H1 (cell line): ENCODE data around the gene DEDD. TPM values are rescaled to one million over a fixed set of nuclear protein-coding genes. Genes with fewer than 3 reads are reported as not detected.

Experiments used
- CTCF ChIA-PET: fragments of 300-600 bp; sonication (Branson Sonifier 250); formaldehyde crosslinking; loops from one replicate; lab custom pipeline; 2021; ENCODE audit not compliant: partially characterized antibody; lab: Charles Lee
- POLR2A ChIA-PET: fragments of 300-600 bp; sonication (Branson Sonifier 250); formaldehyde crosslinking; loops from one replicate; lab custom pipeline; 2021; ENCODE audit warnings: inconsistent platforms; ENCODE audit not compliant: partially characterized antibody; lab: Charles Lee
- DNase-seq, 2 experiments: peaks; one replicate each; pipeline versions ENCODE4 v3.0.0 to v3.0.0-alpha.2; 2010 to 2022; ENCODE audit warnings: low spot score in 2 of 2, low read depth in 1 of 2, mixed read lengths in 1 of 2
- FAIRE-seq: peaks from 2 replicates; lab custom pipeline; 2011; peaks lifted over from hg19 to GRCh38; lab: Jason Lieb, UNC
- H2AFZ ChIP-seq: 2 replicates; pipeline ENCODE4 v1.8.1; 2012; ENCODE audit warnings: low read length, inconsistent platforms
- H2AK5ac ChIP-seq: 2 replicates; pipeline ENCODE4 v1.6.1; 2013; ENCODE audit warnings: low read depth, low read length
- H2BK120ac ChIP-seq: replicated peaks from 2 replicates; pipeline ENCODE3; 2013; ENCODE audit warnings: low read depth, low read length, inconsistent platforms
- H2BK12ac ChIP-seq: 2 replicates; pipeline ENCODE4 v1.6.1; 2013; ENCODE audit warnings: low read depth, low read length
- H2BK15ac ChIP-seq: 2 replicates; pipeline ENCODE4 v1.6.1; 2013; ENCODE audit warnings: low read length
- H2BK20ac ChIP-seq: 2 replicates; pipeline ENCODE4 v1.6.1; 2013; ENCODE audit warnings: low read length
- H2BK5ac ChIP-seq: 2 replicates; pipeline ENCODE4 v1.6.1; 2013; ENCODE audit warnings: low read depth, low read length
- H3K14ac ChIP-seq: 2 replicates; pipeline ENCODE4 v1.6.1; 2013; ENCODE audit warnings: inconsistent platforms; ENCODE audit not compliant: insufficient read length
- H3K18ac ChIP-seq: 2 replicates; pipeline ENCODE4 v1.6.1; 2013; ENCODE audit warnings: low read length; ENCODE audit errors: extremely low read depth
- H3K23ac ChIP-seq: 2 replicates; pipeline ENCODE4 v1.6.1; 2013; ENCODE audit warnings: inconsistent platforms; ENCODE audit not compliant: insufficient read length
- H3K23me2 ChIP-seq: 2 replicates; pipeline ENCODE4 v1.6.1; 2013; ENCODE audit warnings: low read depth, low read length
- H3K27ac ChIP-seq: 2 replicates; pipeline ENCODE4 v1.6.1; 2011; ENCODE audit warnings: low read depth, low read length, inconsistent platforms
- H3K27me3 ChIP-seq, 4 experiments: replicated peaks in 1 of 4; 1 replicate in 1 of 4; 2 replicates in 3 of 4; pipeline versions ENCODE4 v1.6.1 to v1.8.1; 2011 to 2013; ENCODE audit warnings: low read length in 3 of 4, mild to moderate bottlenecking in 3 of 4, inconsistent platforms in 2 of 4, mixed read lengths in 2 of 4, moderate library complexity in 1 of 4; ENCODE audit not compliant: control insufficient read depth in 3 of 4, insufficient read depth in 3 of 4; ENCODE audit errors: extremely low read depth in 1 of 4
- H3K36me3 ChIP-seq, 4 experiments: 2 replicates each; pipeline versions ENCODE4 v1.6.1 to v1.8.1; 2011 to 2013; ENCODE audit warnings: mild to moderate bottlenecking in 4 of 4, low read length in 3 of 4, moderate library complexity in 2 of 4, control low read depth in 1 of 4, inconsistent platforms in 1 of 4; ENCODE audit not compliant: insufficient read depth in 4 of 4, control insufficient read depth in 2 of 4
- H3K4ac ChIP-seq: replicated peaks from 2 replicates; pipeline ENCODE3; 2013; ENCODE audit warnings: low read length, low read depth, mixed read lengths, inconsistent platforms; ENCODE audit not compliant: insufficient read length
- H3K4me1 ChIP-seq, 4 experiments: replicated peaks in 1 of 4; 1 replicate in 1 of 4; 2 replicates in 3 of 4; pipeline versions ENCODE4 v1.6.1 to v1.8.1; 2011 to 2013; ENCODE audit warnings: low read length in 3 of 4, inconsistent platforms in 2 of 4, mixed read lengths in 1 of 4; ENCODE audit not compliant: insufficient read depth in 4 of 4, control insufficient read depth in 3 of 4
- H3K4me2 ChIP-seq, 2 experiments: 2 replicates each; pipeline versions ENCODE4 v1.6.1 to v1.8.1; 2011 to 2013; ENCODE audit warnings: low read depth in 2 of 2, low read length in 2 of 2, control low read depth in 1 of 2, inconsistent platforms in 1 of 2, mild to moderate bottlenecking in 1 of 2; ENCODE audit not compliant: insufficient read depth in 1 of 2
- H3K4me3 ChIP-seq, 4 experiments: fragments of 200-600, 300-600 bp in 1 of 4; sonication (generic), shearing (Covaris generic), sonication (Bioruptor Twin) in 1 of 4; 2 replicates each; pipeline versions ENCODE4 v1.5.1 to v1.8.1; 2011 to 2016; ENCODE audit warnings: low read length in 4 of 4, low read depth in 3 of 4, control low read depth in 2 of 4, inconsistent platforms in 2 of 4, mild to moderate bottlenecking in 2 of 4, mixed read lengths in 1 of 4, moderate library complexity in 1 of 4; ENCODE audit not compliant: insufficient read depth in 2 of 4; ENCODE audit errors: extremely low read depth in 1 of 4
- H3K56ac ChIP-seq: replicated peaks from 2 replicates; pipeline ENCODE3; 2013; ENCODE audit warnings: low read depth, mild to moderate bottlenecking, mixed read lengths, low read length, inconsistent platforms; ENCODE audit not compliant: insufficient read length
- H3K79me1 ChIP-seq: 2 replicates; pipeline ENCODE4 v1.6.1; 2013; ENCODE audit warnings: low read depth, low read length, control low read depth
- H3K79me2 ChIP-seq, 2 experiments: 2 replicates each; pipeline versions ENCODE4 v1.6.1 to v1.8.1; 2012 to 2013; ENCODE audit warnings: low read length in 2 of 2, mild to moderate bottlenecking in 2 of 2, inconsistent platforms in 1 of 2; ENCODE audit not compliant: insufficient read depth in 2 of 2, control insufficient read depth in 1 of 2
- H3K9ac ChIP-seq, 4 experiments: replicated peaks in 1 of 4; 1 replicate in 1 of 4; 2 replicates in 3 of 4; pipeline versions ENCODE4 v1.6.1 to v1.8.1; 2011 to 2013; ENCODE audit warnings: low read depth in 3 of 4, low read length in 3 of 4, control low read depth in 2 of 4, mild to moderate bottlenecking in 2 of 4, moderate library complexity in 2 of 4, inconsistent platforms in 1 of 4; ENCODE audit errors: extremely low read depth in 1 of 4
- H3K9me3 ChIP-seq, 2 experiments: 2 replicates each; pipeline versions ENCODE4 v1.6.1 to v1.8.1; 2012 to 2013; ENCODE audit warnings: mild to moderate bottlenecking in 2 of 2, moderate library complexity in 2 of 2, control low read depth in 1 of 2, inconsistent platforms in 1 of 2, low read depth in 1 of 2, low read length in 1 of 2, mixed read lengths in 1 of 2; ENCODE audit not compliant: insufficient read depth in 2 of 2
- H4K20me1 ChIP-seq, 2 experiments: replicated peaks in 1 of 2; 2 replicates each; pipeline versions ENCODE3 to v1.8.1; 2011 to 2013; ENCODE audit warnings: inconsistent platforms in 2 of 2, low read length in 2 of 2, mild to moderate bottlenecking in 1 of 2; ENCODE audit not compliant: insufficient read depth in 2 of 2, control insufficient read depth in 1 of 2
- H4K5ac ChIP-seq: 2 replicates; pipeline ENCODE4 v1.6.1; 2013; ENCODE audit warnings: low read length, low read depth, mixed read lengths, inconsistent platforms; ENCODE audit not compliant: insufficient read length
- H4K8ac ChIP-seq: 2 replicates; pipeline ENCODE4 v1.8.0; 2013; ENCODE audit warnings: mild to moderate bottlenecking, moderate library complexity, low read length, inconsistent platforms; ENCODE audit not compliant: insufficient read depth; ENCODE audit errors: extremely low read depth
- H4K91ac ChIP-seq: replicated peaks from 2 replicates; pipeline ENCODE3; 2013; ENCODE audit warnings: low read length, mixed read lengths, inconsistent platforms; ENCODE audit not compliant: insufficient read length
- BACH1 ChIP-seq: IDR thresholded peaks from 2 replicates; pipeline ENCODE4 v1.6.1; 2012; ENCODE audit warnings: low read length, improper control_type of control experiment
- JUN ChIP-seq: IDR thresholded peaks from 2 replicates; pipeline ENCODE4 v1.6.1; 2011; ENCODE audit warnings: low read depth, mild to moderate bottlenecking, improper control_type of control experiment, low read length
- NANOG ChIP-seq: IDR thresholded peaks from 2 replicates; pipeline ENCODE4 v1.6.1; 2011; ENCODE audit warnings: low read length, low read depth, mild to moderate bottlenecking, inconsistent platforms; ENCODE audit not compliant: insufficient read depth, poor library complexity, severe bottlenecking
- SIX5 ChIP-seq: IDR thresholded peaks from 2 replicates; pipeline ENCODE4 v1.6.1; 2011; ENCODE audit warnings: mild to moderate bottlenecking, low read depth, low read length
- TBP ChIP-seq: IDR thresholded peaks from 2 replicates; pipeline ENCODE4 v1.6.1; 2011; ENCODE audit warnings: low read depth, low read length, improper control_type of control experiment
- YY1 ChIP-seq: IDR thresholded peaks from 2 replicates; pipeline ENCODE4 v1.6.1; 2011; ENCODE audit warnings: low read depth, mild to moderate bottlenecking, low read length
- WGBS, 2 experiments: shearing (Covaris generic) in 1 of 2; methylation state at CpG; one replicate each; pipeline versions ENCODE4 v1.1.6 to v1.1.7; 2013 to 2015; ENCODE audit warnings: low lambda C conversion rate in 2 of 2, mixed read lengths in 2 of 2, inconsistent platforms in 1 of 2, low coverage in 1 of 2, missing lambda C conversion rate in 1 of 2; ENCODE audit not compliant: insufficient replicate concordance in 2 of 2, insufficient coverage in 1 of 2, insufficient read length in 1 of 2; ENCODE audit errors: extremely low coverage in 1 of 2, missing lambda C conversion rate in 1 of 2; 5-methylcytosine and 5-hydroxymethylcytosine counted together
- polyA plus RNA-seq, 7 experiments: library from polyadenylated mRNA; depleted of rRNA in 3 of 7; stranded (reverse) in 5 of 7; unstranded in 2 of 7; fragments of >200 nt in 5 of 7; fragments of 200-250 nt in 2 of 7; gene quantifications; 1 replicate in 5 of 7; 2 replicates in 1 of 7; 4 replicates in 1 of 7; pipeline versions ENCODE4 v1.2.1 to v1.2.3, GENCODE V29; 2011 to 2013; ENCODE audit warnings: missing spikeins in 2 of 7, mixed read lengths in 2 of 7
- total RNA-seq: library from RNA; stranded (reverse); fragmentation: NEBNext Ultra II Directional; extraction: Animal tissue kit (Norgen Biotek cat#: 25700); gene quantifications from 2 replicates; pipeline ENCODE4 v1.2.1, GENCODE V29; 2021

DEDD gene
- total and polyA plus RNA-seq, 2 of the 8 experiments (the other 6 are each of a cell fraction or from before 2014, with no cell fraction given), result 42.6 to 55.9 TPM

DNA sequence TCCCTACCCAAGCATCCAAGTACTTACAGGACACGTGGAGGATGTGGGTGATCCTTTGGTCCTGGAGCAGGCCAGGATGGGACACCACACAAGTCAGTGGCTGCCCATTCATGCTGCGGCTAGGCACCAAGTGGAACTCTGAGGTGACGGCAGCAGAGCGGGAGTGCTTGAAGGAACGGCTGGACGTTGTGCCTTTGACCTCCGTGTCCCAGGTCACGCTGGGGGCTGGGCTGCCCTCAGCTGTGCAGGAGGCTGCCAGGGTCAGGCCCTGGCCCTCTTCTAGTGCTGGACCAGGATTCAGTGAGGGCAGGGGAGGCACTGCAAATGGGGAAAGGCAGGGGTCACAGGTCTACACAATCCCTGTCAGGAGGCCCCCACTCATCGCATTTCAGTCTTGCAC lies 55.0 kb downstream of the DEDD start:
- ChIA-PET CTCF (interaction anchor here (0.6 to 17.8 kb wide), 3 partner anchors 20 to 73 kb away, joined by 3 to 282 read pairs (median 3); partner anchors contain the start of gene KLHDC9), POLR2A (no interaction called here)
- Histone ChIP-seq H3K4me1 (no peaks in the 10 kb centered on the region; a peak in 3 of 7 replicates), H3K36me3 (no peaks in the 10 kb centered on the region), H3K4me3 (no peak overlapping the region), H3K14ac (no peak overlapping the region), H2BK120ac (no peak overlapping the region), H2BK15ac (0 out of 2 replicates have a peak overlapping the region, but pooled peaks have one; percentile 32), H3K79me1 (no peaks in the 10 kb centered on the region), H3K56ac (no peak overlapping the region), H4K8ac (no peak overlapping the region), H2BK12ac (no peak overlapping the region), H3K23ac (no peak overlapping the region), H2AFZ (no peak overlapping the region), H4K5ac (no peak overlapping the region), H2BK5ac (peak overlapping the region; percentile 8; the same call in 1 of the 2 replicates), H3K9me3 (no peaks in the 10 kb centered on the region), H3K27me3 (no peaks in the 10 kb centered on the region), H3K23me2 (no peaks in the 10 kb centered on the region), H3K27ac (no peak overlapping the region), H3K4me2 (no peak overlapping the region), H4K91ac (no peak overlapping the region), H3K4ac (no peak overlapping the region), H4K20me1 (no peaks in the 10 kb centered on the region), H2AK5ac (no peak overlapping the region), H3K79me2 (no peaks in the 10 kb centered on the region), H2BK20ac (no peak overlapping the region), H3K9ac (no peak overlapping the region), H3K18ac (no peak overlapping the region)
- DNase-seq, result no peak
- 91% methylated on average over 8 of the region's 9 CpGs; no CpG with 5 or more reads in 1 of the 2 experiments for WGBS, 2 experiments
- FAIRE-seq, result no peak
- TF ChIP-seq BACH1 (no peak), TBP (no peak), YY1 (no peak), JUN (no peak), NANOG (no peak), SIX5 (no peak)
